LNCAP (cell line): ENCODE results near the gene SNX5.

Experiments used
- TF ChIP-seq, protein P1 (sequence below): fragments of 450-650 bp; IDR thresholded peaks from 2 replicates; pipeline ENCODE4 v1.5.1; 2017; ENCODE audit warnings: mild to moderate bottlenecking

SNX5 gene

DNA sequence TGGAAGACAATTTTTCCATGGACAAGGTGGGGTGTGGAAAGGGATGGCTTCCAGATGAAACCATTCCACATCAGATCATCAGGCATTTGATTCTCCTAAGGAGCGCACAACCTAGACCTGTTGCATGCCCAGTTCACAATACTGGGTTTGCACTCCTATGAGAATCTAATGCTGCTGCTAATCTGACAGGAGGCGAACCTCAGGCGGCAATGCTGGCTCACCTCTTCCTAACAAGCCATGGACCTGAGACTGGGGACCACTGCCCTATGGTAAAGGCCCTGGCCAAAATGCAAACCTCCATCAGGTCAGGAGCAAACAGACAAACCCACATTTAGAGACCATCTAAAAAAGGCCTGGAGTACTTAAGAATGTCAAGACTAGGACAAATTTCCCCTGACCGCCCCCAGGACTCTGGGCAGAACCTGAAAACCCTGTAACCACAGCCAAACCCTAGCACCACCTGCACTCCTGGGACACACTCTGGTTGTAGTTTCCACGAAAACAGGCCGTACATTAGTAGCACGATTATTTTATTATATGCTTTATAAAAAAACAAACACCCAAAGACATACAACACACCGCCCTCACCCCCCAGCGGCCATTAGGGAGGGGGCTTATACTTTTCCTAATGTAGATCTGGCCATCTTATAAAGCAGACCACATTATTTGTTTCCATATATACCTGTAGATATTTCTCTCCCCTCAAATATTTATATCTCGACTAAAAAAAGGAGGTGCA lies 27.3 kb downstream of the SNX5 start:
- TF ChIP-seq, protein P1, sequence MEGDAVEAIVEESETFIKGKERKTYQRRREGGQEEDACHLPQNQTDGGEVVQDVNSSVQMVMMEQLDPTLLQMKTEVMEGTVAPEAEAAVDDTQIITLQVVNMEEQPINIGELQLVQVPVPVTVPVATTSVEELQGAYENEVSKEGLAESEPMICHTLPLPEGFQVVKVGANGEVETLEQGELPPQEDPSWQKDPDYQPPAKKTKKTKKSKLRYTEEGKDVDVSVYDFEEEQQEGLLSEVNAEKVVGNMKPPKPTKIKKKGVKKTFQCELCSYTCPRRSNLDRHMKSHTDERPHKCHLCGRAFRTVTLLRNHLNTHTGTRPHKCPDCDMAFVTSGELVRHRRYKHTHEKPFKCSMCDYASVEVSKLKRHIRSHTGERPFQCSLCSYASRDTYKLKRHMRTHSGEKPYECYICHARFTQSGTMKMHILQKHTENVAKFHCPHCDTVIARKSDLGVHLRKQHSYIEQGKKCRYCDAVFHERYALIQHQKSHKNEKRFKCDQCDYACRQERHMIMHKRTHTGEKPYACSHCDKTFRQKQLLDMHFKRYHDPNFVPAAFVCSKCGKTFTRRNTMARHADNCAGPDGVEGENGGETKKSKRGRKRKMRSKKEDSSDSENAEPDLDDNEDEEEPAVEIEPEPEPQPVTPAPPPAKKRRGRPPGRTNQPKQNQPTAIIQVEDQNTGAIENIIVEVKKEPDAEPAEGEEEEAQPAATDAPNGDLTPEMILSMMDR = no peak

DNA sequence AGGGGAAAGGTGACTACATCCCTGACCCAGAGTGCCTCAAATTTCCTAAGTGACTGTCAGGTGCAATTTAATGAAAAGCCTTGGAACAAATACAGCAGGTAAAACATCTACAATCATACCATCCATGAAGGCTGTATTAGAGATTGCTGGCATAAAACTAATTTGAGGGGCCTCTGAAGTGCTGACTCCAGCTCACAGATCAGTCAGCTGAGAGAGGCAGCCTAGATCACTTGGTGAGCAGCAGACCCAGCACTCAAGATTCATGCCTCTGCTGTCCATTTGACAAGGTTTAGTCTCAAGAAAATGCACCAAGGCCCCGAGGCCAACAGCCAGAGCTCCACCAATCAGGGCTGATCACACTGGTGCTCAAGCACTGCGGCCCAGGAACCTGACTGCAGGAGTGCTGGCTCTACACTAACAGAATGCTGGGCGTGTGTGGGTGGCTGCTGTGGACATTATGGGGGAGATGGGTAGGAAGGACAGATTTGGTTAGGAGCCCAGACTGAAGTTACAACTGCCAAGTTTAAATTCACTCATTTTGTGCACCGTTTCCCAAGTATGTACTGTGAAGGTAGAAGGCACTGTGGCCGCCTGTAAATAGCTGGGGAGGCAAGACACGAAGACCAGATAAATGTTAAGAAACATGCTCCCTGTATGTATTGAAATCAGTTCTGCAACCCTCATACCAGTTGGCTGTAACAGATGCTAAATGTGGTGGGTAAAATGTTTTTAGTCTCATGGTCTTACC lies 28.2 kb downstream of the SNX5 start:
- TF ChIP-seq, protein P1 = no peak

DNA sequence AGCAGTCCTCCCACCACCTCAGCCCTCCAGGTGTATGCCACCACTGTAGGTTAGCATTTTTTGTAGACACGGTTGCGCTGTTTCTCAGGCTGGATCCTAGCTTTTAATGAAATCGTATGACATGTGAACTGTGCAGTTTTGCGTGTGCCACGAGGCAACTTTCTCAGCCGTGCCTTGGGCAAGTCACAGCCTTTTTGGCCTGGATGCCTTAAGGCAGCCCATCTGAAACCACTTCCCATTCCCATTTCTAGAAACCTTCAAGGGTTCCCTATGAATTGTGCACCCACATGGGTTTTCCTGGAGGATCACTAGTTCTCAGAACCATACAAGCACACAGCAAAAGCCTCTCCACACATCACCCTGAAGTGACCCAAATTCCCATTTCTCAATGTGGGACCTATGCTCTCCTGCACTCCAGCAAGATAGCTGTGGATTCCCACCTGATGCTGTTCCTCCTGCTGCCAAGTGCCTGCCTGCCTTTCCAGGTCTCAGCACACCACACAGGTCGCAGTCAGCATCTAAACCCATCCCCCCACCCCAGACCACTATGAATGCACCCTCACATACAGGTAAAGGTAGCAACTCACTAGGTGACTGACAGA lies 28.9 kb downstream of the SNX5 start:
- TF ChIP-seq, protein P1 = no peak

DNA sequence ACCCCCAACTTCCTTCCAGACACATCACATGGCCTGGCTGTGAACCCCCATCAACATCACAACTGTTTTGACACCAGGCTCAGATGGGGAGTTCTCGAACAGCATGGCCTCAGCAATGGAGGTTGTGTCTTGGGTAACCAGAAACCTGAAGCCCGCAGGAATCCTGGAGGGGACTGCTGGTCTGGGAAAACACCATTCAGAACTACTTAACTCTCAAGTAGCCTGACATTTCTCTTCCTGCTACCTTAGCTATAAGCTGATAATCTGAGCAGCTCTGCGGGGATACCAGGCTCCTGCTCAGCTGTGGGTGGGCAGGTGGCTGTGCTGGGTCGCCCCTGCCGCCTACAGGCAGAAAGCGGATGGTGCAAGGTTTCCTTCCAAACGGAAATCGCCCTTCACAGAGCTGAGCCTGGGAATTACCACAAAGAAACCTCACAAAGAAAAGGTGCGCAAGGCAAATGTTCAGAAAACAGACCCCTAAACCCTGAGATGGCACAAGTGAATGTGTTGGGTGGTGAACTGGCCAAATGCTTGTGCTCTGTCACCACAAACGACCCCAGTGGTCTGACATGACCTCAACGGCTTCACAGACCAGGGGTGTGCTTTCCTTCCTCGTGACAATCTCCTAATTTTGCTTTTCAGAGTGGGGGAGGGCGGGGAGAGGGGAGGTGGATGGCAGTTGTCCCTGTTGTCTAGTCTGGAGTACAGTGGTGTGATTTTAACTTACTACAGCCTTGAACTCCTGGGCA lies 29.5 kb downstream of the SNX5 start:
- TF ChIP-seq, protein P1 = peak; percentile 61

DNA sequence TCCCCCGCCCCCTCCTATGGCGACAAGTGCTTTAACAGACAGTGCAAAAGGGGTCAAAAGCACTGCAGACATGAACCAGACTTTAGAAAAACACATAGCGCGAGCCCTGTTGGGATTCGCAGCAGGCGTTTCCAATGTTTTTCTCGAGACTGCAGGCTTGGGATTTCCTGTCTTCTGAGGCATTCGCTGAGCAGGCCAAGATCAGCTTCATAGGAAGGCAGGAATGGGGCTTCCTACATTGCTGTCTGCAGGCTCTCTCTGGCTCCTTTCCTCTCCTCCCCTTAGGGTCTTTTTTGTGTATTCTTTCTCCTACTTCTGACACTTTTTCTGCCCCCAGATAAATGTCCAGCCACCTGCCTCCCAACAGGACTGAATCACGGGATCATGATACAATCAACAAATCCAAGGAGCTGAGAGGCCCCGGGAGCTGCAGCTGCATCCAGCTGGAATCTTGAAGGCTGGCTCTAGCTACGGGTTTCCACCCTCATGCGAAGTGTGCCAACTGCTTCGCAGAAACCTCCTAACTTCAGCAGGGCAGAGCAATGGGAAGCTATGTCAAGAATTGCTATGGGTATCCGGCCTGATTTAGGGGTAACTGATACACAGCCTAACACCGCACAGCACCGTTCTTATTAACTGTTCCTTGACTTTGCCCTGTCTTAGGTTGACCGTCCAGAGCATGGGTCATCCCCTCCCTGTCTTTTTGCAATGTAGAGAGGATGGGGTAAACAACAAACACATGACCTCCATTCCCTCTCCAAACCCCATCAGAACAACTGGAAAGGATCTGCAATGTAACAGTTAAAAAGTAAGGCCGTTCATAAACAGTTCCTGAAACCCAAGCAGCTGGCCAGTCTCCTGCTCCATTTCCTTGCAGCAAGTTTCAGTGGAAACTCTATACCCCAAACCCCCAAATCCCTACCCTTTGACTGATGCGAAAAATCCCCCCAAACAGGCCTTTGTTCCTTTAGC lies 31.5 kb downstream of the SNX5 start:
- TF ChIP-seq, protein P1 = no peak

DNA sequence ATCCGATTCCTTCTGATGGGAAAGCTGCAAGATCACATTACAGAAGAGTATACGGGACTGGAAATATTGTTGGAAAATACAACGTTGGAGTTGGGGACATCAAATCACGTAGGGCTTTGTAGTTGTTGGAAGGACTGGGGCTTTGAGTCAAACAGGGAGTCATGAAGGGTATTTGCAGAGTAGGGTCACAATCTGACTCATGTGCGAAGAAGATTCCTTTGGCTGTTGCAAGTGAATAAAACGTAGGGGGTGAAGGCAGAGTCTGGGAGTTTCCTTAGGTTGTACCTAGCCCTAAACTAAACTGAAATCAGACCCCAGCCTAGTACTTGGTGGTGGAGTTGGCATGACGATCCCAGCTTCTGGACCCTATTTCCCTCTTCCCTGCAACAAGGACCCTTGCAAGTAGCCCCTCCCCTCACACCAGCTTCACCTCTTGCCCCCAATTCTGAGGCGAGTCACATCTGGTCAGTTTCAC lies 32.3 kb downstream of the SNX5 start:
- TF ChIP-seq, protein P1 = no peak
